Hippocampal formation (tissue), 2 donors: ENCODE results near the gene TES.
"Not testable (repeated sequence)": the region's sequence is repeated elsewhere in the genome, so short reads cannot be mapped to it uniquely, and the experiment has no call there.

Experiments
- DNase-seq, 2 donors: peaks; one replicate each; lab custom pipeline; 2025; lab: John Stamatoyannopoulos, UW

TES gene, protein sequence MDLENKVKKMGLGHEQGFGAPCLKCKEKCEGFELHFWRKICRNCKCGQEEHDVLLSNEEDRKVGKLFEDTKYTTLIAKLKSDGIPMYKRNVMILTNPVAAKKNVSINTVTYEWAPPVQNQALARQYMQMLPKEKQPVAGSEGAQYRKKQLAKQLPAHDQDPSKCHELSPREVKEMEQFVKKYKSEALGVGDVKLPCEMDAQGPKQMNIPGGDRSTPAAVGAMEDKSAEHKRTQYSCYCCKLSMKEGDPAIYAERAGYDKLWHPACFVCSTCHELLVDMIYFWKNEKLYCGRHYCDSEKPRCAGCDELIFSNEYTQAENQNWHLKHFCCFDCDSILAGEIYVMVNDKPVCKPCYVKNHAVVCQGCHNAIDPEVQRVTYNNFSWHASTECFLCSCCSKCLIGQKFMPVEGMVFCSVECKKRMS

GRCh38 chr7:116210345-116211005, at the start of gene TES:
TES (plus strand) TSS chr7:116210539; CDS start chr7:116210708, 169 bp downstream.
- DNase-seq, result no peak

- DNase-seq, result no peak
Measured at GRCh38 chr7:116161728-116162127, 48.6 kb upstream of the TES start.

DNA sequence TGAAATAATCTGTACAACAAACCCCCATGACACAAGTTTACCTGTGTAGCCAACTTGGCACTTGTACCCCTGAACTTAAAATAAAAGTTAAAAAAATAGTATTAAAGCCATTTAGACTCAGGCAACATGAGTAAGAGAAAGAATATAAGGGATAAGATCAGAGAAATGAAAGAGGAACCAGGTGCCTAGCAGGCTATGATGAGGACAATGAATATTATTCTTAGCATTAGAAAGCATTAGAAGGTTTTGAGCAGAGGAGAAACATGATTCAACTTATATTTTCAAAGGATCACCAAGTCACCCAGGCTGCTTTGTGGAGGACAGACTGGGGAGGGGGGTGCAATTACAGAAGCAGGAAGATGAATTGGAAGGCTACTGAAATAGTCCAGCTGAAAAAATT, 48.1 kb upstream of the TES start:
- no peak for DNase-seq

GRCh38 chr7:116162992-116163391, 47.3 kb upstream of the TES start:
- DNase-seq, result no peak

GRCh38 chr7:116164552-116165306, 45.6 kb upstream of the TES start:
- no peak for DNase-seq

GRCh38 chr7:116165717-116166116, 44.6 kb upstream of the TES start:
- no peak for DNase-seq

DNA sequence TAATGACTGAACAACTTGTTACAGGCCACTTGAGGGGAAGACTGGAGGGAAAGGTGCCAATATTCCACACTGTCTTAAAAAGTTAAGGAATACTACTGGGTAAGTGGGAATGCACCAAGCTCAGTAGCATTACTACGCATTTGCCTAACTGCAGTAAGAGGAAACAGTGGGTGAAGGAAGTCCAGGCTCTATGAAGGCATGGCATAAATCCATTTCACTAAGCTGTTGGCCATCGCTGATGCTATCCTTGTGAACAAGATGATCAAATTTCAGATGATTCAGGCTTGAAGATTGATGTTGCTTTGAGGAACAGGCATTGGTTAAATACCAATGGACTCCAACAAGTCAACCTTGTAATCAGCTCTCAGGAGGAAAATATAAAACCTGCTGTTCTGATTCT, 44.2 kb upstream of the TES start:
- DNase-seq, result no peak

DNA sequence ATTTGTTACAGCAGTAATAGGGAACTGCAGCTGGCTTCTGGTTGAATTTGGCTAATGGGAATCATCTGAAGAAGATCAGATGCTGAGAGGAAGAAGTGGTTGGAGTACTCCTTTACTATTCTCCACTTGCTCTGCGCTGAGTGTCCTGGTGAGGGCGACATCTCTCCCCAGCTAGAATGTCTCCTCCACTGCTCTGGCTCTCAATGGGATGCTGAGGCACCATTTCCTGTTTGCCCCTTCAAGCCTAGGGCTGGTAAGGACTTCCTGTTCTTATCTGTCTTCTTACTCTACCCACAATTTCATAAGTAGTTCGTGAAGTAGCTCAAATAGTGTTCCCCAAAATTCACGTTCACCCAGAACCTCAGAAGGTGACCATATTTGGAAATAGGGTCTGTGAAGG, 43.2 kb upstream of the TES start:
- no peak for DNase-seq

GRCh38 chr7:116169060-116169459, 41.3 kb upstream of the TES start:
- no peak for DNase-seq

DNA sequence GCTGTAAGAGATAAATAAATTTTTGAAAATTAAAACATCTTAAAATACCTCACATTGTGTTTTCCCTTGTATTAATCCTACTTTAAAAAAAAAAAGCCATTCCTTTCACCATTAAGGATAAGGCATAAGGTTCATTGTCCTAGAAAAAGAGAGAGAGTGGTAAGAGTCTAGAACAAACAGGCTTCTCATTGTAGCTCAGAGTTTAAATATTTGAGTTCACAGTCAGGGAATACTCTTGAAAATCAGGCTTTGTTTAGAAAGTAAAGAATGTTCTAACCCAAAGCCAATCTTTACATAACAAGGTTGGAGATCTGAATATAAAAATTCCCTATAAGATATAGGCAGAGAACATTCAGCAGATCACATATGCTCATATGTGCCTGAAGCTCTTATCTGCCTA, 40.2 kb upstream of the TES start:
- DNase-seq, result no peak

DNA sequence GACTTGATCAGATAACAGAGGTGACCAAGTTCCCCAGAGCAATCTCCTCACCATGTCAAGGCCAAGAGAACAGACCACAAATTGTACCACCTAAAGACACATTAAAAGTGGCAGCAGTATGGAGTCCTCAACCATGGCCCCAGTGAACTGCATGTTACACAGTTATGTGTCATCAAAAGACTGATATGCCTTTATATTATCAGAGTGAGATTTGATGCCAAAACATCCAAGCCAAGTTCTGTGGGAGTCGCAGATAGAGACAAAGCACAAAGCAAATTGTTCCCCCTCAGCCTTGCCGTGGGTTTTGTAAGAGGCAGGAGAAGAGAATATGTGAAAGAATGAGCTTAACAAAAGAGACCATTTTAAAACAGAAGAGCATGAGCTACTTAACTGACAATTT, 39.2 kb upstream of the TES start:
- no peak for DNase-seq

DNA sequence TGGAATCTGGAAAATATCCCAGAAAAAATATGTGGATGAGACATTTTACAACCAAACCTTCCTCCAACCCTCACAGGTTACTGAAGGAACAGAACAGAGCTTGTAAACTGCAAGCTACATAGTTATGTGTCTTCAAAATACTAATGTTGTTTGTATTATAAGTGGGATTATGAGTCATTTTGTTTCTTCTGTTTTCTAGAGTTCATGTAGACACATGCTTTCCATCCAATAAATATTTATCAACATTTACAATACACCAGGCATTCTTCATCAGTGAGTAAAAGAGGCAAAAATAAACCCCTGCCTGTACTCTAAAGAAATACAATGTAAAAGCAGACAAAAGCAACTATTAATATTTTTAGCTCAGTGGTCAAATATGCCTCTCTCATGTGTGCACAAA, 38.0 kb upstream of the TES start:
- DNase-seq, result no peak

DNA sequence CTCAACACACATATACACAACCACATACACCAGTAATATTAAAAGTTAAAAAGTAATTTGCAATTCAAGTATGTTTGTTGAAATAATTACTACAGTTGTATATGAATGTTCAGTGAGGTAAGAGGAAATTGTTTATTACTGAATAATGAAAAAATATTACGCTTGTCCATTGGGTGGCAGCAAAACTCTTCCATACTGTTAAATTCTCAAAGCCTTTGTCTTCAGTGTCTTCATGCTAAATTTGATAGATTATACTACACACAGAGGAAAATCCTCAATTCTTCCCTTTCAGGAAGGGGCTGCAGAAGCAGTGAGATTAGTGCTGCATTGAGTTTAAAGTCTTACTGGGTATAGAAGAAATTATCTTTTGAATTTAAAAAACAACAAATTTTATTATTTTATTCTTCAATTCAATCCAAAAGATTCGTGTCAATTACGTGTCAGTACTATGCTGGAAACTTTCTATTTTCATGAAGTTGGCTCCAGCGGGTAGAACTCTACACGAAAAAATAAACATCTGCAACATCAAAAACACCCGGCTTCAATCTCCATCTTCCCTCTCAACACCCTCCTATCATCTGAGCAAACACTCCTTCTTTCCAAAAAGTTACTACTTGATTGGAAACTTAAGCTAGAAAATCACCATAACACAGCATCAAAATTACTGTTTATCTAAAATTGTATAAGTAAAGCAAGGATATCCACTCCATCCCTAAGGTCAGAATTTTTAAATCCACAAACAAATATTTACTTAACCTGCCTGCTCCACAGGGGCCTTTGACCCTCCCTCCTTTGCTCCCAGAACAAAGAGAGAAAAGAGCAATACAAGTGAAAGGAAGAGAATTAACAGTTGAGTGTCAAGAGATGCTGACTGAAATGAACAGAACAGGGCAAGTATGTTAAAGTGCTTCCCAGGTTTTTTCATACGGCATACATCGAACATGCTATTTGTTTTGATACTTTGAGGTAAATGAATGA, 37.0 kb upstream of the TES start:
- DNase-seq, result peak in 1 of 2 donors; percentile 74

- not testable (repeated sequence) for DNase-seq
Measured at GRCh38 chr7:116175095-116175494, 35.2 kb upstream of the TES start.

- DNase-seq, result no peak
Measured at GRCh38 chr7:116176226-116176625, 34.1 kb upstream of the TES start.

GRCh38 chr7:116177009-116177408, 33.3 kb upstream of the TES start:
- no peak for DNase-seq

DNA sequence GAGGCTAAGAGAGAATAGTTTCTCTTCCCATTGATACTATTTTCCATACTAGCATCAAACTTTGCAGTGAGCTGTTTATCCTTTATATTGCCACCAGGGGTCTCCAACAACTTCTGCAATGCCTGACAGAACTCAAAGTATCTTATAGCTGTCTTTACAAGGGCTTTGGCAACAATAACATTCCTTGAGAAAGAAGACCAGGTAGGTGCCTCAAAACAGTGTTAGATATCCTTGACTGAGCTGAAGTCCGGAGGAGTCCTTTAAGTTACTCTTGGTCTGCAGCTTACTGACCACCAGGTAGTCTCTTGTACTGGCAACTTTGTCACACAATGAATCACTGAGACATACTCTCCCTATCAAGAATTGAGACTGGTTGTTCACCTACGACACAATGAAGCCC, 30.0 kb upstream of the TES start:
- DNase-seq, result no peak

DNA sequence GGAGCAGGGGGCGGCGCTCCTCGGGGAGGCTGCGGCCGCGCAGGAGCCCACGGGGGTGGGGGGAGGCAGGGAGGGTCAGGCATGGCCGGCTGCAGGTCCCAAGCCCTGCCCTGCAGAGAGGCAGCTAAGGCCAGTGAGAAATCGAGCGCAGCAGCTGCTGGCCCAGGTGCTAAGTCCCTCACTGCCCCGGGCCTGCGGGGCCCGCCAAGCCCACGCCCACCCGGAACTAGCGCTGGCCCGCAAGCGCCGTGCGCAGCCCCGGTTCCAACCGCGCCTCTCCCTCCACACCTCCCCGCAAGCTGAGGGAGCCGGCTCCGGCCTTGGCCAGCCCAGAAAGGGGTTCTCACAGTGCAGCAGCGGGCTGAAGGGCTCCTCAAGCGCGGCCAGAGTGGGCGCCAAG, 28.3 kb upstream of the TES start:
- DNase-seq, result no peak

GRCh38 chr7:116185450-116185849, 24.9 kb upstream of the TES start:
- no peak for DNase-seq

DNA sequence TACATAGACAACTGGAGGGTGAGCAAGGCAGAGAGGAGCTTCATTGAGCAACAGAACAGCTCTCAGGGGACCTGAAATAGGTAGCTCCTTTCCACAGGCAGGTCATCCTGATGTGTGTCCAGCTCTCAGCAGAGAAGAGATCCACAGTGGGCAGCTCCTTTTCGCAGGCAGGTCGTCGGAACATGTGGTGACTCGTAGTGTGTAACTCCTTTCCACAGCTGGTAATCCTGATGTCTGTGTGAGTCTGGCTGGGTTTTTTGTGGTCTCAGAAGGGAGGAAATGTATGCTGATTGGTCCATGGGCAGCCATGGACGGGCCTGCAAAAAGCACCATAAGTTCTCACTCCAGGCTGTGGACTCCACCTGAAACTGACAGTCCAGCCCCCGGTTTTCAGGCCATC, 24.4 kb upstream of the TES start:
- no peak for DNase-seq

DNA sequence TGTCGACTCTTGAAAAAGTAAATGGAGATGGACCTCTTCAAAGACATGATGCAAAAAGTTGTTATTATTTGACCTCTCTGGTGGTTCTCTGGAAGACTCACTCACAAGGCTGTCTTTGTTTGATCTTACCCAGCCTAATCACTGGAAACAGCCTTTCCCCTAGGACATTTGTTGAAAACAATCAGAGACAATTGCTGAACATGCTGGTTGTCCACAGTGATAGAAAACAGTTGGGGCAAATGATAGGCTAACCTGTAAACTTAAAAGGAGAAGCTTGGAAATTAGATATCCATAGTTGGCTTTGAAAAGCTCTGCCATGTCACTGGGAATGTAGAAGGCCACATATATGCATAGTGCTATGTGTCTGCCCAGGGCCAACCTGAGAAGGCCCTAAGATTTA, 22.9 kb upstream of the TES start:
- DNase-seq, result no peak
